GM23338 (cell line): ENCODE measurements around the gene GLI3. TPM values are rescaled to one million over a fixed set of nuclear protein-coding genes. Genes with fewer than 3 reads are reported as not detected.

Source experiments
- ATAC-seq: fragments of 200-7000 bp; cut with Tn5 transposase; 3 replicates; pipeline ENCODE4 v1.9.1; 2020
- DNase-seq: peaks from one replicate; pipeline ENCODE4 v3.0.0-alpha.2; 2015; ENCODE audit warnings: low spot score
- H2AFZ ChIP-seq: fragments of 200-600 bp; sonication (generic); 2 replicates; pipeline ENCODE4 v1.8.0; 2016; ENCODE audit warnings: antibody characterized with exemption, mild to moderate bottlenecking, moderate library complexity
- H3F3A ChIP-seq: fragments of 200-600 bp; sonication (generic); replicated peaks from 2 replicates; pipeline ENCODE4 v1.8.0; 2017; ENCODE audit warnings: antibody characterized with exemption, mixed run types, low read depth
- H3K27ac ChIP-seq: fragments of 200-600 bp; sonication (generic); 2 replicates; pipeline ENCODE4 v1.6.1; 2016; ENCODE audit warnings: low read depth
- H3K27me3 ChIP-seq: fragments of 200-600 bp; sonication (generic); 2 replicates; pipeline ENCODE4 v1.8.0; 2016; ENCODE audit warnings: mild to moderate bottlenecking, mixed run types, moderate library complexity; ENCODE audit not compliant: insufficient read depth
- H3K36me3 ChIP-seq: fragments of 200-600 bp; sonication (generic); 2 replicates; pipeline ENCODE4 v1.8.0; 2016; ENCODE audit warnings: mild to moderate bottlenecking; ENCODE audit not compliant: insufficient read depth
- H3K4me1 ChIP-seq: fragments of 200-600 bp; sonication (generic); 2 replicates; pipeline ENCODE4 v1.8.0; 2016; ENCODE audit warnings: mild to moderate bottlenecking, moderate library complexity; ENCODE audit not compliant: insufficient read depth
- H3K4me2 ChIP-seq: fragments of 200-600 bp; sonication (generic); 2 replicates; pipeline ENCODE4 v1.7.1; 2017; ENCODE audit warnings: mixed run types
- H3K4me3 ChIP-seq: fragments of 200-600 bp; sonication (generic); 2 replicates; pipeline ENCODE4 v1.6.1; 2016; ENCODE audit warnings: mixed run types
- H3K79me2 ChIP-seq: fragments of 200-600 bp; sonication (generic); replicated peaks from 2 replicates; pipeline ENCODE4 v1.8.0; 2017; ENCODE audit warnings: mild to moderate bottlenecking; ENCODE audit not compliant: insufficient read depth
- H3K9me2 ChIP-seq: fragments of 200-600 bp; sonication (generic); 2 replicates; pipeline ENCODE4 v1.8.0; 2017; ENCODE audit not compliant: insufficient read depth
- H4K20me1 ChIP-seq: fragments of 200-600 bp; sonication (generic); replicated peaks from 2 replicates; pipeline ENCODE4 v1.8.0; 2017; ENCODE audit warnings: mild to moderate bottlenecking; ENCODE audit not compliant: insufficient read depth
- H3K27ac Mint-ChIP-seq: 2 replicates; pipeline ENCODE4 v1.8.0; 2020; ENCODE audit warnings: inconsistent platforms, mild to moderate bottlenecking, moderate library complexity, mixed read lengths
- H3K27me3 Mint-ChIP-seq: 3 replicates; pipeline ENCODE4 v1.8.0; 2022; ENCODE audit warnings: low read depth, mild to moderate bottlenecking, moderate library complexity, mixed read lengths, inconsistent platforms; ENCODE audit not compliant: insufficient read depth, poor library complexity
- H3K36me3 Mint-ChIP-seq: 3 replicates; pipeline ENCODE4 v1.8.0; 2021; ENCODE audit warnings: low read depth, mild to moderate bottlenecking, inconsistent platforms, moderate library complexity, mixed read lengths
- H3K4me1 Mint-ChIP-seq: 3 replicates; pipeline ENCODE4 v1.8.0; 2020; ENCODE audit warnings: mild to moderate bottlenecking, inconsistent platforms, mixed read lengths
- H3K4me3 Mint-ChIP-seq: 3 replicates; pipeline ENCODE4 v1.8.0; 2021; ENCODE audit warnings: moderate library complexity, mild to moderate bottlenecking, inconsistent platforms, mixed read lengths
- H3K9me3 Mint-ChIP-seq: 3 replicates; pipeline ENCODE4 v1.8.0; 2020; ENCODE audit warnings: moderate library complexity, mild to moderate bottlenecking, inconsistent platforms, mixed read lengths
- EZH2 ChIP-seq: fragments of 200-600 bp; sonication (generic); IDR thresholded peaks from one replicate; pipeline ENCODE4 v1.8.0; 2017; ENCODE audit warnings: antibody characterized with exemption, mild to moderate bottlenecking, low read depth; ENCODE audit not compliant: unreplicated experiment
- JUNB ChIP-seq: IDR thresholded peaks from one replicate; pipeline ENCODE4 v1.6.1; 2016; ENCODE audit warnings: antibody characterized with exemption; ENCODE audit not compliant: unreplicated experiment
- POLR2AphosphoS5 ChIP-seq: IDR thresholded peaks from 2 replicates; pipeline ENCODE4 v1.6.1; 2016; ENCODE audit warnings: antibody characterized with exemption, low read depth
- STAT1 ChIP-seq: IDR thresholded peaks from one replicate; pipeline ENCODE4 v1.6.1; 2016; ENCODE audit warnings: antibody characterized with exemption; ENCODE audit not compliant: unreplicated experiment
- ZNF114 ChIP-seq: fragments of 250-450 bp; sonication (Bioruptor Pico); IDR thresholded peaks from 2 replicates; pipeline ENCODE4 v1.5.0; 2020; ENCODE audit warnings: mild to moderate bottlenecking, moderate library complexity
- ZNF331 ChIP-seq: fragments of 250-450 bp; sonication (Bioruptor Pico); IDR thresholded peaks from 2 replicates; pipeline ENCODE4 v1.5.0; 2020; ENCODE audit warnings: low read depth, mild to moderate bottlenecking, moderate library complexity
- polyA plus RNA-seq: library from polyadenylated mRNA; unstranded; fragments of >200 nt; fragmentation: Nextera tagmentation; extraction: Ambion mirVana; gene quantifications from 2 replicates; pipeline ENCODE4 v1.2.1, GENCODE V29; 2016
- total RNA-seq: library from RNA; depleted of rRNA; stranded (reverse); fragments of >200 nt; shearing (Covaris generic); gene quantifications from 2 replicates; pipeline ENCODE4 v1.2.3, GENCODE V29; 2014
- TF ChIP-seq, protein P1 (sequence below): IDR thresholded peaks from one replicate; pipeline ENCODE4 v1.6.1; 2018; ENCODE audit warnings: antibody characterized with exemption; ENCODE audit not compliant: unreplicated experiment
- TF ChIP-seq, protein P2 (sequence below): IDR thresholded peaks from 2 replicates; pipeline ENCODE4 v1.6.1; 2016; ENCODE audit warnings: antibody characterized with exemption
- TF ChIP-seq, protein P3 (sequence below), 2 experiments: fragments of 200-600 bp in 1 of 2; sonication (generic) in 1 of 2; conservative IDR thresholded peaks; 2 replicates each; pipeline versions ENCODE4 v1.5.1 to v1.6.1; 2016 to 2017; ENCODE audit warnings: antibody characterized with exemption in 2 of 2, low read depth in 2 of 2, mild to moderate bottlenecking in 2 of 2, moderate library complexity in 1 of 2

Gene GLI3
- total and polyA plus RNA-seq, 2 experiments from 2014 or later: 16.1 to 17.9 TPM

DNA sequence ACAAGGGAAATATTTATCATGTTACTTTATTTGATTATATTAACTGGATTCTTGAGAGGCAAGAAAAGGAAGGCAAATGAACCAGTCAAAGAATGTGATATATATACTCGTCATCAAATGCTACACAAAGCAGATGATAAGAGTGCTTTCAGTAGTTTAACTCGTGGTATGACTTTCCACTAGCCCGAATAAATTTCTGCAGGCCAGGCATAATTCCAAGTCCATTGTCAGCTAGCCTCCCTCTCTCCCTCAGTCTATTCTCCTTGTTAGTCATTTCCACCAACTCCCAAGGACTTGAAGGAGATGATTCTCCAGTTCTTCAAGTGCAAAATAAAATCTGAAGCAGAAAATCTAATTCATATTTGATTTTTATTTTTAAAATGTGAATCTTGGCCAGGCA is 190.5 kb downstream of the GLI3 start (continued):
- TF ChIP-seq, protein P1, sequence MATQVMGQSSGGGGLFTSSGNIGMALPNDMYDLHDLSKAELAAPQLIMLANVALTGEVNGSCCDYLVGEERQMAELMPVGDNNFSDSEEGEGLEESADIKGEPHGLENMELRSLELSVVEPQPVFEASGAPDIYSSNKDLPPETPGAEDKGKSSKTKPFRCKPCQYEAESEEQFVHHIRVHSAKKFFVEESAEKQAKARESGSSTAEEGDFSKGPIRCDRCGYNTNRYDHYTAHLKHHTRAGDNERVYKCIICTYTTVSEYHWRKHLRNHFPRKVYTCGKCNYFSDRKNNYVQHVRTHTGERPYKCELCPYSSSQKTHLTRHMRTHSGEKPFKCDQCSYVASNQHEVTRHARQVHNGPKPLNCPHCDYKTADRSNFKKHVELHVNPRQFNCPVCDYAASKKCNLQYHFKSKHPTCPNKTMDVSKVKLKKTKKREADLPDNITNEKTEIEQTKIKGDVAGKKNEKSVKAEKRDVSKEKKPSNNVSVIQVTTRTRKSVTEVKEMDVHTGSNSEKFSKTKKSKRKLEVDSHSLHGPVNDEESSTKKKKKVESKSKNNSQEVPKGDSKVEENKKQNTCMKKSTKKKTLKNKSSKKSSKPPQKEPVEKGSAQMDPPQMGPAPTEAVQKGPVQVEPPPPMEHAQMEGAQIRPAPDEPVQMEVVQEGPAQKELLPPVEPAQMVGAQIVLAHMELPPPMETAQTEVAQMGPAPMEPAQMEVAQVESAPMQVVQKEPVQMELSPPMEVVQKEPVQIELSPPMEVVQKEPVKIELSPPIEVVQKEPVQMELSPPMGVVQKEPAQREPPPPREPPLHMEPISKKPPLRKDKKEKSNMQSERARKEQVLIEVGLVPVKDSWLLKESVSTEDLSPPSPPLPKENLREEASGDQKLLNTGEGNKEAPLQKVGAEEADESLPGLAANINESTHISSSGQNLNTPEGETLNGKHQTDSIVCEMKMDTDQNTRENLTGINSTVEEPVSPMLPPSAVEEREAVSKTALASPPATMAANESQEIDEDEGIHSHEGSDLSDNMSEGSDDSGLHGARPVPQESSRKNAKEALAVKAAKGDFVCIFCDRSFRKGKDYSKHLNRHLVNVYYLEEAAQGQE: no peak
- TF ChIP-seq JUNB: no peak
- TF ChIP-seq, protein P2, sequence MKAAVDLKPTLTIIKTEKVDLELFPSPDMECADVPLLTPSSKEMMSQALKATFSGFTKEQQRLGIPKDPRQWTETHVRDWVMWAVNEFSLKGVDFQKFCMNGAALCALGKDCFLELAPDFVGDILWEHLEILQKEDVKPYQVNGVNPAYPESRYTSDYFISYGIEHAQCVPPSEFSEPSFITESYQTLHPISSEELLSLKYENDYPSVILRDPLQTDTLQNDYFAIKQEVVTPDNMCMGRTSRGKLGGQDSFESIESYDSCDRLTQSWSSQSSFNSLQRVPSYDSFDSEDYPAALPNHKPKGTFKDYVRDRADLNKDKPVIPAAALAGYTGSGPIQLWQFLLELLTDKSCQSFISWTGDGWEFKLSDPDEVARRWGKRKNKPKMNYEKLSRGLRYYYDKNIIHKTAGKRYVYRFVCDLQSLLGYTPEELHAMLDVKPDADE: no peak

DNA sequence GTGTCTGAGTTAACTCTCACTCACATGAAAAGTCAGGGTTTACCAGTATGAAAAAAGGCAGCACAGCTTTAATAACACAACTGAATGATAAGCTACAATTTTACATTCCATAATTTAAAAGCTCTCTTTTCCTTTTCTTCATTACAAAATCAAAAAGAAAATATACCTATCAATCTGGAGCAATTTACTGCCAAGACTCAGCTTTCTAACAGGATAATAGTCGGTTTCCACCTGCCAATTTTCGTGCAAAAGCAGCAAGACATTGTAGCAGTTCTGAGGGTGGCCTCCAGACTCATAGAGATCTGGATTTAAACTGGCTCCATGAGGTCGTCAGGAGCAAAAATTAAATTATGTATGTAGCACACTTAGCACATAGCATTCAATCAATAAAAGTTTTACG is 191.0 kb downstream of the GLI3 start:
- Histone ChIP-seq H3K27ac (no peak overlapping the region), H3F3A (no peaks in the 10 kb centered on the region), H3K36me3 (no peaks in the 10 kb centered on the region), H3K9me2 (no peaks in the 10 kb centered on the region; the same call in 1 of the 2 replicates), H4K20me1 (no peaks in the 10 kb centered on the region), H3K27me3 (no peaks in the 10 kb centered on the region), H3K4me1 (peaks cover 4% of the 10 kb centered on the region; the same call in 1 of the 2 replicates), H3K4me2 (no peak overlapping the region), H2AFZ (no peak overlapping the region), H3K4me3 (no peak overlapping the region), H3K79me2 (no peaks in the 10 kb centered on the region)
- Mint-ChIP-seq H3K9me3 (no peaks in the 10 kb centered on the region), H3K27me3 (no peaks in the 10 kb centered on the region), H3K27ac (no peak overlapping the region), H3K4me3 (no peak overlapping the region), H3K36me3 (peaks cover 9% of the 10 kb centered on the region), H3K4me1 (peaks cover 20% of the 10 kb centered on the region)
- no peak for ATAC-seq
- no peak for DNase-seq
- TF ChIP-seq POLR2AphosphoS5 (no peak), JUNB (no peak), ZNF331 (CRISPR knock-in tag) (no peak), EZH2 (no peak), ZNF114 (CRISPR knock-in tag) (no peak), STAT1 (no peak)
- TF ChIP-seq, protein P3, sequence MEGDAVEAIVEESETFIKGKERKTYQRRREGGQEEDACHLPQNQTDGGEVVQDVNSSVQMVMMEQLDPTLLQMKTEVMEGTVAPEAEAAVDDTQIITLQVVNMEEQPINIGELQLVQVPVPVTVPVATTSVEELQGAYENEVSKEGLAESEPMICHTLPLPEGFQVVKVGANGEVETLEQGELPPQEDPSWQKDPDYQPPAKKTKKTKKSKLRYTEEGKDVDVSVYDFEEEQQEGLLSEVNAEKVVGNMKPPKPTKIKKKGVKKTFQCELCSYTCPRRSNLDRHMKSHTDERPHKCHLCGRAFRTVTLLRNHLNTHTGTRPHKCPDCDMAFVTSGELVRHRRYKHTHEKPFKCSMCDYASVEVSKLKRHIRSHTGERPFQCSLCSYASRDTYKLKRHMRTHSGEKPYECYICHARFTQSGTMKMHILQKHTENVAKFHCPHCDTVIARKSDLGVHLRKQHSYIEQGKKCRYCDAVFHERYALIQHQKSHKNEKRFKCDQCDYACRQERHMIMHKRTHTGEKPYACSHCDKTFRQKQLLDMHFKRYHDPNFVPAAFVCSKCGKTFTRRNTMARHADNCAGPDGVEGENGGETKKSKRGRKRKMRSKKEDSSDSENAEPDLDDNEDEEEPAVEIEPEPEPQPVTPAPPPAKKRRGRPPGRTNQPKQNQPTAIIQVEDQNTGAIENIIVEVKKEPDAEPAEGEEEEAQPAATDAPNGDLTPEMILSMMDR (conservative IDR thresholded peaks at IDR 0.05; ENCODE audit: low read depth in 2 of 2): no peak
- TF ChIP-seq, protein P2: no peak
- TF ChIP-seq, protein P1: no peak
